ENCODE measurements around the gene SEMA3E. TPM values are rescaled to one million over a fixed set of nuclear protein-coding genes. Genes with fewer than 3 reads are reported as not detected.

Gene SEMA3E
- polyA plus RNA-seq, 1 of the 3 experiments (the other 2 are of a cell fraction): under 0.01 TPM

- ChIA-PET CTCF (interaction anchor here (0.7 kb wide), 1 partner anchor 11 kb away, joined by 3 read pairs; no protein-coding TSS in a partner anchor), POLR2A (no interaction called here)
- H3K36me3 ChIP-seq (replicated peaks in 1 of 2; ENCODE audit: control insufficient read depth in 1 of 2, insufficient read depth in 2 of 2, low read length in 1 of 2): no peaks in the 10 kb centered on the region
- no peaks in the 10 kb centered on the region for H3K9me3 ChIP-seq
- H3K4me2 ChIP-seq: no peak overlapping the region
- H3K4me1 ChIP-seq (ENCODE audit: control insufficient read depth in 1 of 2, insufficient read depth in 2 of 2, low read depth in 1 of 2, low read length in 1 of 2): peaks cover 0 to under 1% of the 10 kb centered on the region in 2 experiments; a peak in 1 of 4 replicates
- no peaks in the 10 kb centered on the region for H3K27me3 ChIP-seq (ENCODE audit: insufficient read depth)
- no peaks in the 10 kb centered on the region for H4K20me1 ChIP-seq (ENCODE audit: insufficient read depth)
- no peaks in the 10 kb centered on the region for H3K9me2 ChIP-seq
- TF ChIP-seq USF2 (IDR thresholded peaks at IDR 0.05; ENCODE audit: borderline replicate concordance, low read depth, low read length) (no peak), EZH2phosphoT487 (IDR thresholded peaks at IDR 0.05; ENCODE audit: borderline replicate concordance, low read depth) (no peak), GATA2 (CRISPR knock-in tag; IDR thresholded peaks at IDR 0.05) (no peak), ELF1 (IDR thresholded peaks at IDR 0.05) (no peak), CTCF (IDR thresholded peaks at IDR 0.05) (no peak), TCF12 (IDR thresholded peaks at IDR 0.05) (no peak), MXI1 (IDR thresholded peaks at IDR 0.05; ENCODE audit: low read depth, low read length) (no peak), YY1 (IDR thresholded peaks at IDR 0.05; ENCODE audit: low read depth) (no peak)
- TF ChIP-seq, protein P1, sequence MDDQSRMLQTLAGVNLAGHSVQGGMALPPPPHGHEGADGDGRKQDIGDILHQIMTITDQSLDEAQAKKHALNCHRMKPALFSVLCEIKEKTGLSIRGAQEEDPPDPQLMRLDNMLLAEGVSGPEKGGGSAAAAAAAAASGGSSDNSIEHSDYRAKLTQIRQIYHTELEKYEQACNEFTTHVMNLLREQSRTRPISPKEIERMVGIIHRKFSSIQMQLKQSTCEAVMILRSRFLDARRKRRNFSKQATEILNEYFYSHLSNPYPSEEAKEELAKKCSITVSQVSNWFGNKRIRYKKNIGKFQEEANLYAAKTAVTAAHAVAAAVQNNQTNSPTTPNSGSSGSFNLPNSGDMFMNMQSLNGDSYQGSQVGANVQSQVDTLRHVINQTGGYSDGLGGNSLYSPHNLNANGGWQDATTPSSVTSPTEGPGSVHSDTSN (IDR thresholded peaks at IDR 0.05): no peak
- H2AFZ ChIP-seq (ENCODE audit: low read depth): no peak overlapping the region
- no peak overlapping the region for H3K9ac ChIP-seq
- WGBS (ENCODE audit: low lambda C conversion rate): 76% methylated on average over 1 of the region's 1 CpG
- peaks cover 3% of the 10 kb centered on the region for H3F3A ChIP-seq (replicated peaks; ENCODE audit: insufficient read depth)
- no peak overlapping the region for H3K4me3 ChIP-seq (ENCODE audit: low read depth in 2 of 2, low read length in 1 of 2)
- DNase-seq: no peak
- no peak overlapping the region for H3K27ac ChIP-seq (ENCODE audit: low read depth in 2 of 2, low read length in 1 of 2)
- H3K79me2 ChIP-seq (ENCODE audit: insufficient read depth): no peaks in the 10 kb centered on the region
These were observed 74.3 kb downstream of the SEMA3E start for GRCh38 chr7:83574616-83575015.

- no peaks in the 10 kb centered on the region for H4K20me1 ChIP-seq (ENCODE audit: insufficient read depth)
- H3K4me2 ChIP-seq: no peak overlapping the region
- H3K27ac ChIP-seq (ENCODE audit: low read depth in 2 of 2, low read length in 1 of 2): no peak overlapping the region
- ChIA-PET CTCF (interaction anchor here (0.8 to 0.9 kb wide), 2 partner anchors 23 to 28 kb away, joined by 3 read pairs; no protein-coding TSS in a partner anchor), POLR2A (no interaction called here)
- DNase-seq: no peak
- no peak overlapping the region for H3K9ac ChIP-seq
- H3K4me1 ChIP-seq (ENCODE audit: control insufficient read depth in 1 of 2, insufficient read depth in 2 of 2, low read depth in 1 of 2, low read length in 1 of 2): no peaks in the 10 kb centered on the region
- WGBS (ENCODE audit: low lambda C conversion rate): 67% methylated on average over 2 of the region's 2 CpGs
- H3F3A ChIP-seq (replicated peaks; ENCODE audit: insufficient read depth): no peaks in the 10 kb centered on the region
- TF ChIP-seq GABPA (IDR thresholded peaks at IDR 0.05; ENCODE audit: low read depth) (no peak), MEF2A (IDR thresholded peaks at IDR 0.05; ENCODE audit: borderline replicate concordance, low read depth) (no peak), SIN3A (IDR thresholded peaks at IDR 0.05; ENCODE audit: borderline replicate concordance, low read depth, low read length) (no peak), JUND (IDR thresholded peaks at IDR 0.05) (no peak), EZH2phosphoT487 (IDR thresholded peaks at IDR 0.05; ENCODE audit: borderline replicate concordance, low read depth) (no peak), FOXJ3 (CRISPR knock-in tag; IDR thresholded peaks at IDR 0.05) (no peak)
- no peaks in the 10 kb centered on the region for H3K79me2 ChIP-seq (ENCODE audit: insufficient read depth)
- H3K27me3 ChIP-seq (ENCODE audit: insufficient read depth): no peaks in the 10 kb centered on the region
- no peaks in the 10 kb centered on the region for H3K36me3 ChIP-seq (replicated peaks in 1 of 2; ENCODE audit: control insufficient read depth in 1 of 2, insufficient read depth in 2 of 2, low read length in 1 of 2)
- no peak overlapping the region for H2AFZ ChIP-seq (ENCODE audit: low read depth)
- no peaks in the 10 kb centered on the region for H3K9me2 ChIP-seq
- H3K9me3 ChIP-seq: no peaks in the 10 kb centered on the region
- H3K4me3 ChIP-seq (ENCODE audit: low read depth in 2 of 2, low read length in 1 of 2): no peak overlapping the region
These were observed 86.0 kb downstream of the SEMA3E start for GRCh38 chr7:83562960-83563359.

Data from SK-N-SH (cell line).